GM12878 (cell line): ENCODE measurements around the gene ACRBP. TPM values are rescaled to one million over a fixed set of nuclear protein-coding genes. Genes with fewer than 3 reads are reported as not detected.

Experiments
- CHD2 ChIP-seq: IDR thresholded peaks from 2 replicates; pipeline ENCODE4 v1.6.1; 2011; ENCODE audit warnings: low read depth, low read length, improper control_type of control experiment, borderline replicate concordance
- EED ChIP-seq: sonication (generic); IDR thresholded peaks from 2 replicates; pipeline ENCODE4 v1.6.1; 2016; ENCODE audit warnings: antibody characterized with exemption, low read depth
- EGR1 ChIP-seq, 2 experiments: IDR thresholded peaks; 1 replicate in 1 of 2; 2 replicates in 1 of 2; pipeline ENCODE4 v1.6.1; 2011 to 2012; ENCODE audit warnings: low read depth in 2 of 2, low read length in 2 of 2, borderline replicate concordance in 1 of 2, mild to moderate bottlenecking in 1 of 2, moderate library complexity in 1 of 2
- JUND ChIP-seq: IDR thresholded peaks from 2 replicates; pipeline ENCODE4 v1.6.1; 2012; ENCODE audit warnings: low read depth, mild to moderate bottlenecking, low read length, improper control_type of control experiment, moderate library complexity
- MEF2B ChIP-seq: fragments of 450-650 bp; IDR thresholded peaks from 2 replicates; pipeline ENCODE4 v1.6.1; 2018; ENCODE audit warnings: mild to moderate bottlenecking, moderate library complexity; ENCODE audit not compliant: partially characterized antibody, poor library complexity, severe bottlenecking
- NKRF ChIP-seq: fragments of 450-650 bp; conservative IDR thresholded peaks from 2 replicates; pipeline ENCODE4 v1.6.1; 2017; ENCODE audit warnings: mild to moderate bottlenecking, moderate library complexity
- STAT1 ChIP-seq: fragments of 450-650 bp; conservative IDR thresholded peaks from 2 replicates; pipeline ENCODE4 v1.6.1; 2014; ENCODE audit warnings: antibody characterized with exemption, mild to moderate bottlenecking
- TARDBP ChIP-seq: IDR thresholded peaks from 2 replicates; pipeline ENCODE4 v1.6.1; 2016; ENCODE audit warnings: borderline replicate concordance
- ZBED1 ChIP-seq: IDR thresholded peaks from 2 replicates; pipeline ENCODE4 v1.6.1; 2016; ENCODE audit warnings: borderline replicate concordance
- polyA plus RNA-seq, 11 experiments: library from polyadenylated mRNA; depleted of rRNA in 4 of 11; unstranded in 6 of 11; stranded (reverse) in 5 of 11; fragments of >200 nt; fragmentation: Nextera tagmentation in 4 of 11; fragmentation: Illumina TruSeq in 1 of 11; extraction: Ambion mirVana in 4 of 11; extraction: Trizol in 1 of 11; gene quantifications; 1 replicate in 1 of 11; 2 replicates in 10 of 11; pipeline versions ENCODE4 v1.2.1 to v1.2.3, GENCODE V29; 2011 to 2016; ENCODE audit warnings: inconsistent platforms in 2 of 11, missing spikeins in 2 of 11, low read depth in 1 of 11
- total RNA-seq, 4 experiments: library from RNA; depleted of rRNA in 3 of 4; stranded (reverse); fragments of >200 nt in 3 of 4; fragmentation: Illumina TruSeq in 1 of 4; extraction: Trizol in 1 of 4; gene quantifications; 2 replicates each; pipeline versions ENCODE4 v1.2.1 to v1.2.3, GENCODE V29; 2013 to 2021
- TF ChIP-seq, protein P1 (sequence below): fragments of 450-650 bp; formaldehyde crosslinking; IDR thresholded peaks from 2 replicates; pipeline ENCODE4 v1.4.0; 2022; ENCODE audit warnings: mild to moderate bottlenecking, moderate library complexity
- TF ChIP-seq, protein P2 (sequence below): fragments of 450-650 bp; IDR thresholded peaks from 2 replicates; pipeline ENCODE4 v1.6.1; 2017; ENCODE audit warnings: mild to moderate bottlenecking, moderate library complexity
- TF ChIP-seq, protein P3 (sequence below): fragments of 450-650 bp; IDR thresholded peaks from 2 replicates; pipeline ENCODE4 v1.6.1; 2016; ENCODE audit warnings: mild to moderate bottlenecking
- TF ChIP-seq, protein P4 (sequence below): fragments of 450-650 bp; IDR thresholded peaks from 2 replicates; pipeline ENCODE4 v1.6.1; 2017; ENCODE audit warnings: mild to moderate bottlenecking, low read depth, inconsistent platforms; ENCODE audit not compliant: poor library complexity, severe bottlenecking
- TF ChIP-seq, protein P5 (sequence below): IDR thresholded peaks from 2 replicates; pipeline ENCODE4 v1.6.1; 2012; ENCODE audit warnings: low read length, inconsistent platforms

Gene ACRBP
- total and polyA plus RNA-seq, 10 of the 15 experiments (the other 5 are each of a cell fraction or from before 2014, with no cell fraction given), result 0.54 to 1.4 (median 0.87) TPM

DNA sequence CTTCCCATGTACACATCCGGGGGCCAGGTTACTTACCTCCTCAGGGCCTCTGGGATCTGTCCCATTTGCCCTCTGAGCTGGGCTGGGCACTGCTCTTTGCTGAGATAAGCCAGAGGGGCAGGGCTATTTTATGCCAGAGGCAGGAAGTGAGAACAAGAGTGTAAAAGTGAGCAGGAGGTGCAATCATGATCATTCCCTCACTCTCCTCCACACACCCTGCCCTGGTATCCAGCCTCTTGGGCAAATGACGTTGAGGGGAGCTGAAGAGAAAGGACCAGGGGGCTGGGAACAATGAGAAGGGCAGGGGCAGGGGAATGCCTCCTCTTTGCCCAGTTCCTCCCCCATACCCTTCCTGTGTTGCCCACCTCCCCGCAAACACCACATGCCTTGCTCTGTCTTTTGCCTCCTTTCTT, 15.7 kb downstream of the ACRBP start (continued):
- TF ChIP-seq, protein P1, sequence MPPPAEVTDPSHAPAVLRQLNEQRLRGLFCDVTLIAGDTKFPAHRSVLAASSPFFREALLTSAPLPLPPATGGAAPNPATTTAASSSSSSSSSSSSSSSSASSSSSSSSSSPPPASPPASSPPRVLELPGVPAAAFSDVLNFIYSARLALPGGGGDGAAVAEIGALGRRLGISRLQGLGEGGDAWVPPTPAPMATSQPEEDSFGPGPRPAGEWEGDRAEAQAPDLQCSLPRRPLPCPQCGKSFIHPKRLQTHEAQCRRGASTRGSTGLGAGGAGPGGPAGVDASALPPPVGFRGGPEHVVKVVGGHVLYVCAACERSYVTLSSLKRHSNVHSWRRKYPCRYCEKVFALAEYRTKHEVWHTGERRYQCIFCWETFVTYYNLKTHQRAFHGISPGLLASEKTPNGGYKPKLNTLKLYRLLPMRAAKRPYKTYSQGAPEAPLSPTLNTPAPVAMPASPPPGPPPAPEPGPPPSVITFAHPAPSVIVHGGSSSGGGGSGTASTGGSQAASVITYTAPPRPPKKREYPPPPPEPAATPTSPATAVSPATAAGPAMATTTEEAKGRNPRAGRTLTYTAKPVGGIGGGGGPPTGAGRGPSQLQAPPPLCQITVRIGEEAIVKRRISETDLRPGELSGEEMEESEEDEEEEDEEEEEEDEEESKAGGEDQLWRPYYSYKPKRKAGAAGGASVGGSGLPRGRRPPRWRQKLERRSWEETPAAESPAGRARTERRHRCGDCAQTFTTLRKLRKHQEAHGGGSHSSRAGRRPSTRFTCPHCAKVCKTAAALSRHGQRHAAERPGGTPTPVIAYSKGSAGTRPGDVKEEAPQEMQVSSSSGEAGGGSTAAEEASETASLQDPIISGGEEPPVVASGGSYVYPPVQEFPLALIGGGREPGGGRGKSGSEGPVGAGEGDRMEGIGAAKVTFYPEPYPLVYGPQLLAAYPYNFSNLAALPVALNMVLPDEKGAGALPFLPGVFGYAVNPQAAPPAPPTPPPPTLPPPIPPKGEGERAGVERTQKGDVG (CRISPR knock-in tag), result no peak
- TF ChIP-seq, protein P2, sequence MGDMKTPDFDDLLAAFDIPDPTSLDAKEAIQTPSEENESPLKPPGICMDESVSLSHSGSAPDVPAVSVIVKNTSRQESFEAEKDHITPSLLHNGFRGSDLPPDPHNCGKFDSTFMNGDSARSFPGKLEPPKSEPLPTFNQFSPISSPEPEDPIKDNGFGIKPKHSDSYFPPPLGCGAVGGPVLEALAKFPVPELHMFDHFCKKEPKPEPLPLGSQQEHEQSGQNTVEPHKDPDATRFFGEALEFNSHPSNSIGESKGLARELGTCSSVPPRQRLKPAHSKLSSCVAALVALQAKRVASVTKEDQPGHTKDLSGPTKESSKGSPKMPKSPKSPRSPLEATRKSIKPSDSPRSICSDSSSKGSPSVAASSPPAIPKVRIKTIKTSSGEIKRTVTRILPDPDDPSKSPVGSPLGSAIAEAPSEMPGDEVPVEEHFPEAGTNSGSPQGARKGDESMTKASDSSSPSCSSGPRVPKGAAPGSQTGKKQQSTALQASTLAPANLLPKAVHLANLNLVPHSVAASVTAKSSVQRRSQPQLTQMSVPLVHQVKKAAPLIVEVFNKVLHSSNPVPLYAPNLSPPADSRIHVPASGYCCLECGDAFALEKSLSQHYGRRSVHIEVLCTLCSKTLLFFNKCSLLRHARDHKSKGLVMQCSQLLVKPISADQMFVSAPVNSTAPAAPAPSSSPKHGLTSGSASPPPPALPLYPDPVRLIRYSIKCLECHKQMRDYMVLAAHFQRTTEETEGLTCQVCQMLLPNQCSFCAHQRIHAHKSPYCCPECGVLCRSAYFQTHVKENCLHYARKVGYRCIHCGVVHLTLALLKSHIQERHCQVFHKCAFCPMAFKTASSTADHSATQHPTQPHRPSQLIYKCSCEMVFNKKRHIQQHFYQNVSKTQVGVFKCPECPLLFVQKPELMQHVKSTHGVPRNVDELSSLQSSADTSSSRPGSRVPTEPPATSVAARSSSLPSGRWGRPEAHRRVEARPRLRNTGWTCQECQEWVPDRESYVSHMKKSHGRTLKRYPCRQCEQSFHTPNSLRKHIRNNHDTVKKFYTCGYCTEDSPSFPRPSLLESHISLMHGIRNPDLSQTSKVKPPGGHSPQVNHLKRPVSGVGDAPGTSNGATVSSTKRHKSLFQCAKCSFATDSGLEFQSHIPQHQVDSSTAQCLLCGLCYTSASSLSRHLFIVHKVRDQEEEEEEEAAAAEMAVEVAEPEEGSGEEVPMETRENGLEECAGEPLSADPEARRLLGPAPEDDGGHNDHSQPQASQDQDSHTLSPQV, result no peak
- TF ChIP-seq, protein P3, sequence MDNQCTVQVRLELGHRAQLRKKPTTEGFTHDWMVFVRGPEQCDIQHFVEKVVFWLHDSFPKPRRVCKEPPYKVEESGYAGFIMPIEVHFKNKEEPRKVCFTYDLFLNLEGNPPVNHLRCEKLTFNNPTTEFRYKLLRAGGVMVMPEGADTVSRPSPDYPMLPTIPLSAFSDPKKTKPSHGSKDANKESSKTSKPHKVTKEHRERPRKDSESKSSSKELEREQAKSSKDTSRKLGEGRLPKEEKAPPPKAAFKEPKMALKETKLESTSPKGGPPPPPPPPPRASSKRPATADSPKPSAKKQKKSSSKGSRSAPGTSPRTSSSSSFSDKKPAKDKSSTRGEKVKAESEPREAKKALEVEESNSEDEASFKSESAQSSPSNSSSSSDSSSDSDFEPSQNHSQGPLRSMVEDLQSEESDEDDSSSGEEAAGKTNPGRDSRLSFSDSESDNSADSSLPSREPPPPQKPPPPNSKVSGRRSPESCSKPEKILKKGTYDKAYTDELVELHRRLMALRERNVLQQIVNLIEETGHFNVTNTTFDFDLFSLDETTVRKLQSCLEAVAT, result no peak; the same call in 1 of the 2 replicates
- TF ChIP-seq, protein P4, sequence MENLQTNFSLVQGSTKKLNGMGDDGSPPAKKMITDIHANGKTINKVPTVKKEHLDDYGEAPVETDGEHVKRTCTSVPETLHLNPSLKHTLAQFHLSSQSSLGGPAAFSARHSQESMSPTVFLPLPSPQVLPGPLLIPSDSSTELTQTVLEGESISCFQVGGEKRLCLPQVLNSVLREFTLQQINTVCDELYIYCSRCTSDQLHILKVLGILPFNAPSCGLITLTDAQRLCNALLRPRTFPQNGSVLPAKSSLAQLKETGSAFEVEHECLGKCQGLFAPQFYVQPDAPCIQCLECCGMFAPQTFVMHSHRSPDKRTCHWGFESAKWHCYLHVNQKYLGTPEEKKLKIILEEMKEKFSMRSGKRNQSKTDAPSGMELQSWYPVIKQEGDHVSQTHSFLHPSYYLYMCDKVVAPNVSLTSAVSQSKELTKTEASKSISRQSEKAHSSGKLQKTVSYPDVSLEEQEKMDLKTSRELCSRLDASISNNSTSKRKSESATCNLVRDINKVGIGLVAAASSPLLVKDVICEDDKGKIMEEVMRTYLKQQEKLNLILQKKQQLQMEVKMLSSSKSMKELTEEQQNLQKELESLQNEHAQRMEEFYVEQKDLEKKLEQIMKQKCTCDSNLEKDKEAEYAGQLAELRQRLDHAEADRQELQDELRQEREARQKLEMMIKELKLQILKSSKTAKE, result no peak
- TF ChIP-seq EED (0 out of 2 replicates have a peak, but pooled peaks have one; percentile 29), STAT1 (no peak), EGR1 (IDR thresholded peaks at IDR 0.05; ENCODE audit: borderline replicate concordance in 1 of 2, low read depth in 2 of 2, low read length in 2 of 2) (no peak), MEF2B (no peak), ZBED1 (no peak), JUND (no peak), CHD2 (0 out of 2 replicates have a peak, but pooled peaks have one; percentile 15), TARDBP (no peak), NKRF (no peak)
- TF ChIP-seq, protein P5, sequence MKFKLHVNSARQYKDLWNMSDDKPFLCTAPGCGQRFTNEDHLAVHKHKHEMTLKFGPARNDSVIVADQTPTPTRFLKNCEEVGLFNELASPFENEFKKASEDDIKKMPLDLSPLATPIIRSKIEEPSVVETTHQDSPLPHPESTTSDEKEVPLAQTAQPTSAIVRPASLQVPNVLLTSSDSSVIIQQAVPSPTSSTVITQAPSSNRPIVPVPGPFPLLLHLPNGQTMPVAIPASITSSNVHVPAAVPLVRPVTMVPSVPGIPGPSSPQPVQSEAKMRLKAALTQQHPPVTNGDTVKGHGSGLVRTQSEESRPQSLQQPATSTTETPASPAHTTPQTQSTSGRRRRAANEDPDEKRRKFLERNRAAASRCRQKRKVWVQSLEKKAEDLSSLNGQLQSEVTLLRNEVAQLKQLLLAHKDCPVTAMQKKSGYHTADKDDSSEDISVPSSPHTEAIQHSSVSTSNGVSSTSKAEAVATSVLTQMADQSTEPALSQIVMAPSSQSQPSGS, result no peak
